Colonic mucosa (tissue), 4 donors: ENCODE results near the gene ADGRB3. TPM values are rescaled to one million over a fixed set of nuclear protein-coding genes. Genes with fewer than 3 reads are reported as not detected.

ENCODE experiments used
- DNase-seq: peaks from one replicate; pipeline ENCODE4 v3.0.0-alpha.2; 2020
- H3K27ac ChIP-seq: fragments of 200-600 bp; one replicate; pipeline ENCODE4 v1.8.0; 2021
- H3K27me3 ChIP-seq: fragments of 200-600 bp; one replicate; pipeline ENCODE4 v1.8.0; 2021
- H3K36me3 ChIP-seq: fragments of 200-600 bp; one replicate; pipeline ENCODE4 v1.8.0; 2021
- H3K4me1 ChIP-seq: fragments of 200-600 bp; one replicate; pipeline ENCODE4 v1.8.0; 2021; ENCODE audit warnings: mild to moderate bottlenecking
- H3K4me3 ChIP-seq: fragments of 200-600 bp; one replicate; pipeline ENCODE4 v1.8.0; 2021
- H3K9ac ChIP-seq, 2 donors: one replicate each; pipeline ENCODE4 v1.7.0; 2013; ENCODE audit warnings: control low read depth in 2 of 2, low read depth in 2 of 2, low read length in 2 of 2
- H3K9me3 ChIP-seq: fragments of 200-600 bp; one replicate; pipeline ENCODE4 v1.8.0; 2021
- intact Hi-C: fragments of 100-400 bp; cut with DNase I; formaldehyde crosslinking; loops from one replicate; pipeline ENCODE4 v1.14.1; 2022
- total RNA-seq, 2 donors: library from RNA; stranded (reverse); fragmentation: NEBNext Ultra II Directional in 1 of 2; extraction: Animal tissue kit (Norgen Biotek cat#: 25700) in 1 of 2; gene quantifications; one replicate each; pipeline ENCODE4 v1.2.1, GENCODE V29; 2021
- TF ChIP-seq, protein P1 (sequence below): fragments of 200-600 bp; IDR thresholded peaks from one replicate; pipeline ENCODE4 v1.8.0; 2022; ENCODE audit warnings: antibody characterized with exemption, mild to moderate bottlenecking
- donor health status: healthy.
- donor health status: DM: no; HTN: no; CAD: no.
- donor health status: DM: no; HTN: no; CAD: no.

ADGRB3 gene
- total RNA-seq, 2 donors from 2014 or later: 0.42 to 0.98 TPM

DNA sequence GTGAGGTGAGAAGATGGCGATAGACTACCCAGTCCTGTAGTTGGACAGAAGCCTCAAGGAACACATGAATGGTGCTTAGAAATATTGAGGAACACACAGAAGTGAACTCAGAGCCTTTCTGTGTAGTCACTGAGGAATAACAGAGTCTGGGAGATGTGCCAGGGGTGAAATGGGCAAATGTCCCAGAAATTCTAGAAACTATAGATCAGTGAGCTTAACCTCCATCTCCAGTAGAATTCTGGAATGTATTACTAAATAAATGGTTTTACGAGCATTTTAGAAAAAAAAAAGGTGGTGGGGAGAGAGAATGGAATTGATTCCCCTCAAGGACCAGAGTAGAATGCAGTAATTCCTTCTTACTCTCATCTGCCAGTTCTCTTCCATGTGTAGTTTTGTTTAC, 781.7 kb downstream of the ADGRB3 start:
- H3K27ac ChIP-seq: no peak overlapping the region
- no peak overlapping the region for H3K4me3 ChIP-seq
- no peak for DNase-seq
- no peak overlapping the region for H3K9ac ChIP-seq
- H3K36me3 ChIP-seq: no peaks in the 10 kb centered on the region
- H3K27me3 ChIP-seq: no peaks in the 10 kb centered on the region
- H3K9me3 ChIP-seq: no peaks in the 10 kb centered on the region
- intact Hi-C loops: no loop called here
- TF ChIP-seq, protein P1, sequence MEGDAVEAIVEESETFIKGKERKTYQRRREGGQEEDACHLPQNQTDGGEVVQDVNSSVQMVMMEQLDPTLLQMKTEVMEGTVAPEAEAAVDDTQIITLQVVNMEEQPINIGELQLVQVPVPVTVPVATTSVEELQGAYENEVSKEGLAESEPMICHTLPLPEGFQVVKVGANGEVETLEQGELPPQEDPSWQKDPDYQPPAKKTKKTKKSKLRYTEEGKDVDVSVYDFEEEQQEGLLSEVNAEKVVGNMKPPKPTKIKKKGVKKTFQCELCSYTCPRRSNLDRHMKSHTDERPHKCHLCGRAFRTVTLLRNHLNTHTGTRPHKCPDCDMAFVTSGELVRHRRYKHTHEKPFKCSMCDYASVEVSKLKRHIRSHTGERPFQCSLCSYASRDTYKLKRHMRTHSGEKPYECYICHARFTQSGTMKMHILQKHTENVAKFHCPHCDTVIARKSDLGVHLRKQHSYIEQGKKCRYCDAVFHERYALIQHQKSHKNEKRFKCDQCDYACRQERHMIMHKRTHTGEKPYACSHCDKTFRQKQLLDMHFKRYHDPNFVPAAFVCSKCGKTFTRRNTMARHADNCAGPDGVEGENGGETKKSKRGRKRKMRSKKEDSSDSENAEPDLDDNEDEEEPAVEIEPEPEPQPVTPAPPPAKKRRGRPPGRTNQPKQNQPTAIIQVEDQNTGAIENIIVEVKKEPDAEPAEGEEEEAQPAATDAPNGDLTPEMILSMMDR: no peak
- H3K4me1 ChIP-seq: no peaks in the 10 kb centered on the region

DNA sequence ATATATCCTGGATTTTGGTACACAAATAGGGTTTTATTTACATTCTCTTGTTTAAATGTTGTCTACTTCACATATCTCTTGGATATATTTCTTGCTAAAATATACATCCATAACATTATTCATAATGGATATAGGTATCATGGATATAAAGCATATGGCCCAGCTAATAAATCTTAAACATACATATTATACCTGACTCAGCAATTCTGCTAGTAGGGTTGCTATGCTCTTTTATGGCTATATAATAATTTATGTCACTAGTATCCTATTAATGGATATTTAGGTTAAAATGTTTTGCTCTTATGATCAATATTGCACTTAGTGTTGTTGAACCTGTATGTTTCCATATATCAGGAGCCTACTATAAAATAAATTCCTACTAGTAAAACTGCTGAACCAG, 786.2 kb downstream of the ADGRB3 start:
- TF ChIP-seq, protein P1: no peak
- H3K36me3 ChIP-seq: no peaks in the 10 kb centered on the region
- no peak for DNase-seq
- H3K4me1 ChIP-seq: no peaks in the 10 kb centered on the region
- intact Hi-C loops: no loop called here
- no peak overlapping the region for H3K9ac ChIP-seq
- no peaks in the 10 kb centered on the region for H3K27me3 ChIP-seq
- no peak overlapping the region for H3K4me3 ChIP-seq
- H3K9me3 ChIP-seq: no peaks in the 10 kb centered on the region
- no peak overlapping the region for H3K27ac ChIP-seq

DNA sequence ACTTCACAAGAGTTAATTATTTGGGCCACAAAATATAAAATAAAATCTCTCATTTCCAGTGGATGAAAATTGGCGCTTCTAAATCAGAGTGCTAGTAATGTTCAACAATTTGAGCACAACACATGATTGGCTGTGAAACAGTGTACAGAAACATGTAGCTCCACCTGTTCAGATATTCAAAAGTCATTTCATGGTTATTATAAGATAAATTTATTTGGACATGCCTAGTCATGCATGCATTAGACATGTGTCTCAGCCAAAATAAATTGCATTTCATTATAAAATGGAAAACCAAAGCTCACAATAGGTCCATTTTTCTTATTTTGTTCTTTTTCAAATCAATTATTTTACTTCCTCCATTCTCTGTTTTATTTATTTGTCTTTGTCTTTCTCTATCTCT, 786.9 kb downstream of the ADGRB3 start:
- DNase-seq: no peak
- H3K27ac ChIP-seq: no peak overlapping the region
- intact Hi-C loops: no loop called here

DNA sequence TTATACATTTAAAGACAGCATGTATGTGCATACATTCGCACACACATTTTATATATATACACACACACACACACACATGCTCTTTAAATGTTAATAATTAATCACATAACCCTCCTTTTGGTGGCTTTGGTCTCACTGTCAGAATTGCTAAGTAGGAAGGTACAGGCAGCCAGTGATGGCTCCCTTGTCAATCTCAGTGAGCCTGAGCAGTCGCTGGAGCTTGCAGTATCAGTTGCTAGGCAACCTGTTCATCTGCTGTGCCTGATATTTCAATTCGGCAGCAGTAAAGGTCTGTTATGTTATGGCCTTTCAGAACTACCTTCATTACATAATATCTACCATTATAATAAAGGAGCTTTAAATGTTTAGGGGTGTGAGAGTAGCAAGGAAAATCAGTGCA, 787.4 kb downstream of the ADGRB3 start:
- H3K27ac ChIP-seq: no peak overlapping the region
- no peaks in the 10 kb centered on the region for H3K9me3 ChIP-seq
- TF ChIP-seq, protein P1: no peak
- no peak overlapping the region for H3K4me3 ChIP-seq
- no peaks in the 10 kb centered on the region for H3K36me3 ChIP-seq
- no peak overlapping the region for H3K9ac ChIP-seq
- no peaks in the 10 kb centered on the region for H3K4me1 ChIP-seq
- DNase-seq: no peak
- intact Hi-C loops: no loop called here
- no peaks in the 10 kb centered on the region for H3K27me3 ChIP-seq

More for the DNA sequence above, 786.9 kb downstream of the ADGRB3 start:
- H3K9me3 ChIP-seq: no peaks in the 10 kb centered on the region
- no peaks in the 10 kb centered on the region for H3K4me1 ChIP-seq
- no peak overlapping the region for H3K4me3 ChIP-seq
- H3K9ac ChIP-seq: no peak overlapping the region
- no peaks in the 10 kb centered on the region for H3K27me3 ChIP-seq
- H3K36me3 ChIP-seq: no peaks in the 10 kb centered on the region
- TF ChIP-seq, protein P1: no peak

DNA sequence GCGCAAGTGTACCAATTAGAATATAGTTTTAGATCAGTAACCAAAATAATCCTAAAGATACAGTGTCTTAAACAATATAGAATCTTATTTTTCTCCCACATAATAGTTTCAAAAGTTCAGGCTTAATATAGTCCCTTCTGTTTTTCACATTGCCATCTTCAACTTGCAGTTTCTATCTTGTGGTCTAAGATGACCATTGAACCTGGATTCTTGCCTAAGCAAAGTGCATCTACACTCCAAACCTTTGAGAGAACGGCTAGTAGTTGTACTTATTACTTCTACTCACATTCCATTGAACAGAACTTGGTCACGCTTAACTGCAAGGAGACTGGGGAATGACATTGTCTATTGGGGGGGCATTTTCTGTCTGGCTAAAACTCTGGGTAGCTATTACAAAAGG, 788.7 kb downstream of the ADGRB3 start:
- no peak for DNase-seq
- Histone ChIP-seq H3K9me3 (no peaks in the 10 kb centered on the region), H3K4me3 (no peak overlapping the region), H3K36me3 (no peaks in the 10 kb centered on the region), H3K9ac (no peak overlapping the region), H3K27ac (no peak overlapping the region), H3K27me3 (no peaks in the 10 kb centered on the region), H3K4me1 (no peaks in the 10 kb centered on the region)
- TF ChIP-seq, protein P1: no peak
- intact Hi-C loops: no loop called here

DNA sequence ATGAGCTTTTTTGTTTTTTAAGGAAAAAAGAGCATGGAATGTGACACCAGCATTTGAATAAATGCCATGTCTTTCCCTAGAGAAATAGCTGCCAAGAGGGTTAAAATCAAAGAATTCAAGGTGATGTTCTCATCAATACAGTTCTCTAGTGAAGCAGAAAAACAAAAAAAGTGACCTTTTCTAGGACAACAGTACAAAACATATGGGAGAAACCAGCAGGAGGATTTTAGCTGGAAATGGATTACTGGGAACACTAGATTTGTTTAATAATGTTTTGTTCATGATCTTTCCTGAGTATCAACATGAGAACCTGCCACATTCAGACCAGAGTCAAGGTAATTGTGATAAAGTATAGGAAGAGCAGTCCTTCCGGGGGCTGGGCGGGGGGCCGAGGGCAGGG, 789.5 kb downstream of the ADGRB3 start:
- Histone ChIP-seq H3K27me3 (no peaks in the 10 kb centered on the region), H3K9me3 (no peaks in the 10 kb centered on the region), H3K4me1 (no peaks in the 10 kb centered on the region), H3K27ac (no peak overlapping the region), H3K36me3 (no peaks in the 10 kb centered on the region), H3K9ac (no peak overlapping the region), H3K4me3 (no peak overlapping the region)
- no peak for DNase-seq
- TF ChIP-seq, protein P1: no peak
- intact Hi-C loops: no loop called here
